Neural progenitor cell (in vitro differentiated cells): ENCODE measurements around the gene RAD51B. TPM values are rescaled to one million over a fixed set of nuclear protein-coding genes. Genes with fewer than 3 reads are reported as not detected.
A peak's percentile ranks its signal among the peaks of the same experiment; 100 is the strongest.

Source experiments
- DNase-seq: peaks from one replicate; pipeline ENCODE4 v3.0.0-alpha.2; 2016; ENCODE audit warnings: low spot score
- H2AFZ ChIP-seq: fragments of 200-600 bp; sonication (generic); replicated peaks from 2 replicates; pipeline ENCODE4 v1.6.1; 2016; ENCODE audit warnings: antibody characterized with exemption
- H3F3A ChIP-seq: fragments of 200-600 bp; sonication (generic); 2 replicates; pipeline ENCODE4 v1.6.1; 2016; ENCODE audit warnings: antibody characterized with exemption, low read depth
- H3K27ac ChIP-seq: fragments of 200-600 bp; sonication (generic); 2 replicates; pipeline ENCODE4 v1.5.1; 2016; ENCODE audit warnings: mild to moderate bottlenecking
- H3K27me3 ChIP-seq: fragments of 200-600 bp; sonication (generic); 2 replicates; pipeline ENCODE4 v1.6.1; 2016; ENCODE audit warnings: mild to moderate bottlenecking, moderate library complexity
- H3K36me3 ChIP-seq: fragments of 200-600 bp; sonication (generic); 2 replicates; pipeline ENCODE4 v1.5.1; 2016
- H3K4me1 ChIP-seq: fragments of 200-600 bp; sonication (generic); 2 replicates; pipeline ENCODE4 v1.6.1; 2016; ENCODE audit warnings: mixed run types
- H3K4me2 ChIP-seq: fragments of 200-600 bp; sonication (generic); 2 replicates; pipeline ENCODE4 v1.6.1; 2016
- H3K4me3 ChIP-seq: fragments of 200-600 bp; sonication (generic); 2 replicates; pipeline ENCODE4 v1.5.1; 2016
- H3K79me2 ChIP-seq: fragments of 200-600 bp; sonication (generic); 2 replicates; pipeline ENCODE4 v1.6.1; 2016; ENCODE audit warnings: low read depth
- H3K9ac ChIP-seq: fragments of 200-600 bp; sonication (generic); 2 replicates; pipeline ENCODE4 v1.6.1; 2016
- H3K9me3 ChIP-seq: fragments of 200-600 bp; sonication (generic); 2 replicates; pipeline ENCODE4 v1.5.1; 2016; ENCODE audit warnings: low read depth
- H4K20me1 ChIP-seq: fragments of 200-600 bp; sonication (generic); 2 replicates; pipeline ENCODE4 v1.6.1; 2016; ENCODE audit warnings: low read depth
- H3K27ac Mint-ChIP-seq: 3 replicates; pipeline ENCODE4 v1.8.0; 2021; ENCODE audit warnings: mixed read lengths
- H3K27me3 Mint-ChIP-seq: 2 replicates; pipeline ENCODE4 v1.8.0; 2022; ENCODE audit warnings: low read depth, mild to moderate bottlenecking, inconsistent platforms, moderate library complexity, mixed read lengths; ENCODE audit not compliant: insufficient read depth
- H3K36me3 Mint-ChIP-seq: 3 replicates; pipeline ENCODE4 v1.8.0; 2021; ENCODE audit warnings: mixed read lengths
- H3K4me1 Mint-ChIP-seq: 3 replicates; pipeline ENCODE4 v1.8.0; 2021; ENCODE audit warnings: mixed read lengths
- H3K4me3 Mint-ChIP-seq: 3 replicates; pipeline ENCODE4 v1.8.0; 2021; ENCODE audit warnings: mild to moderate bottlenecking, moderate library complexity, mixed read lengths
- H3K9me3 Mint-ChIP-seq: 3 replicates; pipeline ENCODE4 v1.8.0; 2020; ENCODE audit warnings: mixed read lengths
- CTCF ChIP-seq: fragments of 200-600 bp; sonication (generic); IDR thresholded peaks from 2 replicates; pipeline ENCODE4 v1.5.1; 2017; ENCODE audit warnings: antibody characterized with exemption, mild to moderate bottlenecking
- EZH2 ChIP-seq: fragments of 200-600 bp; sonication (generic); IDR thresholded peaks from 2 replicates; pipeline ENCODE4 v1.6.1; 2017; ENCODE audit warnings: antibody characterized with exemption, mild to moderate bottlenecking, moderate library complexity
- EZH2phosphoT487 ChIP-seq: fragments of 200-600 bp; sonication (generic); IDR thresholded peaks from 2 replicates; pipeline ENCODE4 v1.6.1; 2017; ENCODE audit warnings: antibody characterized with exemption
- total RNA-seq: library from RNA; depleted of rRNA; stranded (reverse); fragments of >200 nt; gene quantifications from 2 replicates; pipeline ENCODE4 v1.2.3, GENCODE V29; 2015; ENCODE audit warnings: low replicate concordance

Gene RAD51B
- total RNA-seq, 1 donor from 2014 or later, result 50.5 TPM

DNA sequence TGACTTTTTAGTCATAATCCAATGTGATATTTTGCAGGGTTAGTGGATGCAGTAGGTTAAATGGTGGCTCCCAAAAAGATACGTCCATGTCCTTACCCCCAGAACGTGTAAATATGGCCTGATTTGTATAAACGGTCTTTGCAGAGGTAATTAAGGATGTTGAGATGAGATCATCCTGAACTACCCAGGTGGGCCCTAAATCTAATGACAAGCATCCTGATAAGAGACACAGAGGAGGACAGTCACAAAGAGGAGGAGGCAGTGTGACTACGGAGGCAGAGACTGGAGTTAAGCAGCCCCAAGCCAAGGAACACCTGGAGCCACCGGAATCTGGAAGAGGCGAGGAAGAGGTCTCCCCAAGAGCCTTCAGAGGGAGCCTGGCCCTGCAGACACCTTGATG is 679.9 kb downstream of the RAD51B start:
- no peaks in the 10 kb centered on the region for H3K27me3 ChIP-seq
- H3K9me3 ChIP-seq, result no peaks in the 10 kb centered on the region
- DNase-seq, result no peak
- Mint-ChIP-seq H3K27ac (peak overlapping the region; percentile 9), H3K9me3 (peaks cover 2% of the 10 kb centered on the region), H3K27me3 (peaks cover 6% of the 10 kb centered on the region), H3K4me3 (peak overlapping the region; percentile 6), H3K4me1 (peaks cover 71% of the 10 kb centered on the region), H3K36me3 (peaks cover 4% of the 10 kb centered on the region)
- H3K79me2 ChIP-seq, result no peaks in the 10 kb centered on the region
- TF ChIP-seq EZH2 (no peak), EZH2phosphoT487 (no peak), CTCF (no peak)
- peaks cover 36% of the 10 kb centered on the region for H3K4me1 ChIP-seq
- no peak overlapping the region for H2AFZ ChIP-seq
- no peak overlapping the region for H3K9ac ChIP-seq
- no peaks in the 10 kb centered on the region for H3K36me3 ChIP-seq
- H3K27ac ChIP-seq, result no peak overlapping the region
- no peaks in the 10 kb centered on the region for H4K20me1 ChIP-seq
- no peak overlapping the region for H3K4me2 ChIP-seq
- no peak overlapping the region for H3K4me3 ChIP-seq
- H3F3A ChIP-seq, result peaks cover 14% of the 10 kb centered on the region

GRCh38 chr14:68501171-68501570 is 681.6 kb downstream of the RAD51B start:
- peaks cover 19% of the 10 kb centered on the region for H3F3A ChIP-seq
- H3K4me1 Mint-ChIP-seq, result peaks cover 77% of the 10 kb centered on the region

DNA sequence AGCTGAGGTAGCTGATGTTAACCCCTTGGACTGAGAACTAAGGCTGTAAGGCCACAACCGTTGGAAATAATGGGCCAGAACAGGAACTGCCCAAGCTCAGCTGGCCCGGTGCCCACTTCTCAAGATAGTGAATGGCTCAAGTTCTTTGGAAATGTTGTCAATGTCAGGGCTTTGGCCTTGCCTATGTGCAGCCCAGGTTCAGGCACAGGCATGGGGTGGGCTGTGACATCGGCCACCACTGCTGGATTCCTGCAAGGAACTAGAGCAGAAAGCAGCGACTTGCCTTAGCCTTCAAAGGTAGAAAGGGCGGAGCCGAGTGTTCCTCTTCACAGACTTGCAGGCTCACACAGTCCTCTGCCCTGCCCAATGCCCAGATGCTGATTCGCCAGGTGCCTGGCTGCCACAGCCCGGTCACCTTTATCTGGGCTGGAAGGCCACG is 682.1 kb downstream of the RAD51B start:
- Mint-ChIP-seq H3K36me3 (peaks cover 4% of the 10 kb centered on the region), H3K4me3 (no peak overlapping the region), H3K27ac (no peak overlapping the region), H3K4me1 (peaks cover 79% of the 10 kb centered on the region), H3K27me3 (peaks cover 6% of the 10 kb centered on the region), H3K9me3 (peaks cover 2% of the 10 kb centered on the region)
- DNase-seq, result no peak
- TF ChIP-seq CTCF (no peak), EZH2 (no peak), EZH2phosphoT487 (no peak)
- Histone ChIP-seq H4K20me1 (no peaks in the 10 kb centered on the region), H3F3A (peaks cover 19% of the 10 kb centered on the region), H3K9ac (no peak overlapping the region), H3K79me2 (no peaks in the 10 kb centered on the region), H3K4me2 (no peak overlapping the region), H3K4me3 (no peak overlapping the region), H3K9me3 (no peaks in the 10 kb centered on the region), H3K27me3 (no peaks in the 10 kb centered on the region), H3K27ac (no peak overlapping the region), H2AFZ (no peak overlapping the region), H3K36me3 (no peaks in the 10 kb centered on the region), H3K4me1 (peaks cover 45% of the 10 kb centered on the region)

More at GRCh38 chr14:68501171-68501570, 681.6 kb downstream of the RAD51B start:
- Mint-ChIP-seq H3K36me3 (peaks cover 4% of the 10 kb centered on the region), H3K9me3 (peaks cover 2% of the 10 kb centered on the region), H3K4me3 (no peak overlapping the region), H3K27ac (peak overlapping the region; percentile 72), H3K27me3 (peaks cover 6% of the 10 kb centered on the region)
- Histone ChIP-seq H3K27me3 (no peaks in the 10 kb centered on the region), H3K4me3 (no peak overlapping the region), H3K9me3 (no peaks in the 10 kb centered on the region), H3K4me2 (no peak overlapping the region), H3K27ac (no peak overlapping the region), H2AFZ (no peak overlapping the region), H4K20me1 (no peaks in the 10 kb centered on the region), H3K4me1 (peaks cover 42% of the 10 kb centered on the region), H3K36me3 (no peaks in the 10 kb centered on the region), H3K79me2 (no peaks in the 10 kb centered on the region), H3K9ac (no peak overlapping the region)
- TF ChIP-seq EZH2, result no peak
- no peak for TF ChIP-seq EZH2phosphoT487
- TF ChIP-seq CTCF, result no peak
- DNase-seq, result no peak
